A549 (cell line): ENCODE measurements around the gene ARID5B. TPM values are rescaled to one million over a fixed set of nuclear protein-coding genes. Genes with fewer than 3 reads are reported as not detected.

Source experiments
- ATAC-seq, 2 experiments: fragments of 200-7000 bp in 1 of 2; fragments of >200 bp in 1 of 2; cut with Nextera tagmentation in 1 of 2; cut with Tn5 transposase in 1 of 2; 3 replicates each; pipeline versions ENCODE4 v1.8.0 to v1.9.1; 2018 to 2020; ENCODE audit warnings: mild to moderate bottlenecking in 1 of 2, moderate library complexity in 1 of 2
- CTCF ChIA-PET: fragments of 300-600 bp; sonication (Branson Sonifier 250); formaldehyde crosslinking; extraction: SDS; loops from one replicate; lab custom pipeline; 2021; ENCODE audit warnings: antibody characterized with exemption, inconsistent platforms; lab: Yijun Ruan, JAX
- POLR2A ChIA-PET: fragments of 350-600 bp; formaldehyde crosslinking; extraction: SDS; loops from one replicate; lab custom pipeline; 2021; ENCODE audit warnings: antibody characterized with exemption, inconsistent platforms; lab: Yijun Ruan, JAX
- DNase-seq, 2 experiments: peaks; one replicate each; pipeline versions ENCODE4 v3.0.0 to v3.0.0-alpha.2; 2011 to 2016; ENCODE audit warnings: low read depth in 1 of 2, low spot score in 1 of 2
- FAIRE-seq: peaks from 2 replicates; lab custom pipeline; 2011; peaks lifted over from hg19 to GRCh38; lab: Jason Lieb, UNC
- H3K27ac ChIP-seq, 2 experiments: fragments of >200 bp; sonication (Bioruptor Twin); formaldehyde crosslinking; 3 replicates each; pipeline ENCODE4 v1.5.1; 2016 to 2017
- H3K4me1 ChIP-seq: fragments of >200 bp; sonication (Bioruptor Twin); formaldehyde crosslinking; 3 replicates; pipeline ENCODE4 v1.6.1; 2016
- H3K4me2 ChIP-seq: fragments of >200 bp; sonication (Bioruptor Twin); formaldehyde crosslinking; 3 replicates; pipeline ENCODE4 v1.6.1; 2016
- H3K4me3 ChIP-seq: fragments of >200 bp; sonication (Bioruptor Twin); formaldehyde crosslinking; 3 replicates; pipeline ENCODE4 v1.5.1; 2016
- H3K9me3 ChIP-seq: fragments of >200 bp; sonication (Bioruptor Twin); formaldehyde crosslinking; 3 replicates; pipeline ENCODE4 v1.6.1; 2016
- BCL3 ChIP-seq: fragments of >200 bp; sonication (Bioruptor Twin); formaldehyde crosslinking; IDR thresholded peaks from 3 replicates; pipeline ENCODE4 v1.6.1; 2016
- BHLHE40 ChIP-seq: IDR thresholded peaks from 2 replicates; pipeline ENCODE4 v1.6.1; 2012; ENCODE audit warnings: low read depth, low read length, inconsistent platforms
- CBX8 ChIP-seq: fragments of 200-600 bp; sonication (generic); IDR thresholded peaks from 2 replicates; pipeline ENCODE4 v1.6.1; 2016
- EHF ChIP-seq: fragments of 250-450 bp; sonication (Bioruptor Pico); IDR thresholded peaks from 2 replicates; pipeline ENCODE4 v1.5.0; 2020; ENCODE audit warnings: mild to moderate bottlenecking
- EHMT2 ChIP-seq: fragments of 200-600 bp; sonication (generic); IDR thresholded peaks from 2 replicates; pipeline ENCODE4 v1.6.1; 2016; ENCODE audit warnings: antibody characterized with exemption, low read depth, mild to moderate bottlenecking, moderate library complexity
- ELK1 ChIP-seq: fragments of 150-350 bp; IDR thresholded peaks from 2 replicates; pipeline ENCODE4 v1.6.1; 2014; ENCODE audit warnings: low read depth, mild to moderate bottlenecking, low read length
- FOSL2 ChIP-seq, 2 experiments: fragments of 450-650 bp in 1 of 2; fragments of >200 bp in 1 of 2; sonication (Bioruptor Twin) in 1 of 2; formaldehyde crosslinking; IDR thresholded peaks; 2 replicates each; pipeline versions ENCODE4 v1.5.0 to v1.6.1; 2016 to 2020; ENCODE audit warnings: mild to moderate bottlenecking in 1 of 2, moderate library complexity in 1 of 2
- FOXS1 ChIP-seq: fragments of 250-450 bp; sonication (Bioruptor Pico); IDR thresholded peaks from 2 replicates; pipeline ENCODE4 v1.5.0; 2020; ENCODE audit warnings: mild to moderate bottlenecking, moderate library complexity
- HEYL ChIP-seq: fragments of 250-450 bp; sonication (Bioruptor Pico); IDR thresholded peaks from 2 replicates; pipeline ENCODE4 v1.8.0; 2021; ENCODE audit warnings: mild to moderate bottlenecking, moderate library complexity
- HOXA7 ChIP-seq: fragments of 250-450 bp; sonication (Bioruptor Pico); IDR thresholded peaks from 2 replicates; pipeline ENCODE4 v1.5.0; 2020; ENCODE audit warnings: mild to moderate bottlenecking, moderate library complexity
- KDM5A ChIP-seq: fragments of 200-600 bp; sonication (generic); IDR thresholded peaks from 2 replicates; pipeline ENCODE4 v1.6.1; 2016; ENCODE audit warnings: antibody characterized with exemption, mild to moderate bottlenecking
- MAX ChIP-seq: IDR thresholded peaks from 2 replicates; pipeline ENCODE4 v1.6.1; 2012
- MAZ ChIP-seq: fragments of 150-350 bp; IDR thresholded peaks from 2 replicates; pipeline ENCODE4 v1.6.1; 2014; ENCODE audit warnings: antibody characterized with exemption, low read depth, low read length, borderline replicate concordance
- MYC ChIP-seq: IDR thresholded peaks from 2 replicates; pipeline ENCODE4 v1.6.1; 2012; ENCODE audit warnings: mild to moderate bottlenecking, inconsistent platforms, low read length, improper control_type of control experiment, borderline replicate concordance
- NPAS2 ChIP-seq: fragments of 250-450 bp; sonication (Bioruptor Pico); IDR thresholded peaks from 2 replicates; pipeline ENCODE4 v1.8.0; 2022; ENCODE audit warnings: mild to moderate bottlenecking, moderate library complexity, borderline replicate concordance
- POLR2A ChIP-seq: IDR thresholded peaks from 2 replicates; pipeline ENCODE4 v1.6.1; 2012; ENCODE audit warnings: mild to moderate bottlenecking, low read length
- RARB ChIP-seq: fragments of 250-450 bp; sonication (Bioruptor Pico); IDR thresholded peaks from 2 replicates; pipeline ENCODE4 v1.8.0; 2021; ENCODE audit warnings: mild to moderate bottlenecking, moderate library complexity
- RFX5 ChIP-seq: fragments of 450-650 bp; IDR thresholded peaks from 2 replicates; pipeline ENCODE4 v1.7.1; 2014; ENCODE audit warnings: antibody characterized with exemption, mild to moderate bottlenecking, moderate library complexity
- RNF2 ChIP-seq: fragments of 200-600 bp; sonication (generic); IDR thresholded peaks from 2 replicates; pipeline ENCODE4 v1.6.1; 2016; ENCODE audit warnings: low read depth, mild to moderate bottlenecking, antibody characterized with exemption, moderate library complexity, borderline replicate concordance
- SREBF2 ChIP-seq: fragments of 450-650 bp; IDR thresholded peaks from 2 replicates; pipeline ENCODE4 v1.6.1; 2014; ENCODE audit warnings: mild to moderate bottlenecking, moderate library complexity
- ZFP36 ChIP-seq: fragments of 450-650 bp; IDR thresholded peaks from 2 replicates; pipeline ENCODE4 v1.6.1; 2014; ENCODE audit warnings: borderline replicate concordance; ENCODE audit not compliant: partially characterized antibody
- ZNF302 ChIP-seq: fragments of 250-450 bp; sonication (Bioruptor Pico); IDR thresholded peaks from 2 replicates; pipeline ENCODE4 v1.9.0; 2021; ENCODE audit warnings: inconsistent platforms, mild to moderate bottlenecking, moderate library complexity
- ZSCAN20 ChIP-seq: fragments of 250-450 bp; sonication (Bioruptor Pico); IDR thresholded peaks from 2 replicates; pipeline ENCODE4 v1.8.0; 2022; ENCODE audit warnings: mild to moderate bottlenecking, moderate library complexity
- WGBS: methylation state at CpG from one replicate; pipeline ENCODE4 v1.1.6; 2017; ENCODE audit errors: missing lambda C conversion rate; 5-methylcytosine and 5-hydroxymethylcytosine counted together
- polyA plus RNA-seq, 4 experiments: library from polyadenylated mRNA; depleted of rRNA in 3 of 4; stranded (reverse); fragments of >200 nt; fragmentation: RNase III in 1 of 4; extraction: RNeasy Plus Mini Kit Qiagen cat#74134 plus additional on column Dnase treatment in 1 of 4; gene quantifications; 2 replicates in 3 of 4; 3 replicates in 1 of 4; pipeline ENCODE4 v1.2.3, GENCODE V29; 2011 to 2017
- TF ChIP-seq, protein P1 (sequence below): IDR thresholded peaks from 2 replicates; pipeline ENCODE4 v1.6.1; 2012

Gene ARID5B
- polyA plus RNA-seq, 2 of the 4 experiments (the other 2 are of a cell fraction) = 0.75 to 1.6 TPM

- WGBS = 35% methylated on average over 2 of the region's 2 CpGs
- TF ChIP-seq RARB (no peak), EHF (CRISPR knock-in tag) (no peak), BHLHE40 (no peak), FOSL2 (IDR thresholded peaks at IDR 0.05) (no peak), FOSL2 (CRISPR knock-in tag; IDR thresholded peaks at IDR 0.05) (no peak), ZNF302 (CRISPR knock-in tag) (no peak), CBX8 (no peak)
Measured at GRCh38 chr10:62005281-62005680, 103.8 kb downstream of the ARID5B start.

DNA sequence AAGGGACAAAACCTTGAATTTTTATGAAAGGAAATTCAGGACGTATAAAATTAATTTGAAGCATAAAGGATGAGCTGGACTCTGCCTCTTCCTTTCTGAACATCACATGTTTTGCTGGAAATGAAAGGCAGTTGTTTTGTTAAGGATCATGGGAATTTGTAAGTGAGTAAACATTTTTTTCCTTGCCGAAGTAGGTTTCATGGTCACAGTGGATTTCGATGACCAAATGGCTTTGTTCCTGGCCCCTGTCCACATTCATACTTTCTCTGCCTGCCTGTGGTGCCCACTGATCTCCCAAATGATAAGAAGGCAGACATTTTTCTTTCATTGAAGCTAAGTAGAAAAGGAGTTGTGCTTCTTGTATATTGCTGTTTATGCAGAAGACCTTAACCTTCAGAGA is 104.2 kb downstream of the ARID5B start:
- POLR2A ChIA-PET = no interaction called here

More at GRCh38 chr10:62005281-62005680, 103.8 kb downstream of the ARID5B start:
- H3K4me1 ChIP-seq = no peaks in the 10 kb centered on the region
- FAIRE-seq = no peak
- no peak overlapping the region for H3K27ac ChIP-seq
- H3K9me3 ChIP-seq = no peaks in the 10 kb centered on the region
- ChIA-PET POLR2A (no interaction called here), CTCF (interaction anchor here (1.2 kb wide), 1 partner anchor 17 kb away, joined by 3 read pairs; no protein-coding TSS in a partner anchor)
- no peak for DNase-seq
- no peak for ATAC-seq
- H3K4me2 ChIP-seq = no peak overlapping the region
- H3K4me3 ChIP-seq = no peak overlapping the region

DNA sequence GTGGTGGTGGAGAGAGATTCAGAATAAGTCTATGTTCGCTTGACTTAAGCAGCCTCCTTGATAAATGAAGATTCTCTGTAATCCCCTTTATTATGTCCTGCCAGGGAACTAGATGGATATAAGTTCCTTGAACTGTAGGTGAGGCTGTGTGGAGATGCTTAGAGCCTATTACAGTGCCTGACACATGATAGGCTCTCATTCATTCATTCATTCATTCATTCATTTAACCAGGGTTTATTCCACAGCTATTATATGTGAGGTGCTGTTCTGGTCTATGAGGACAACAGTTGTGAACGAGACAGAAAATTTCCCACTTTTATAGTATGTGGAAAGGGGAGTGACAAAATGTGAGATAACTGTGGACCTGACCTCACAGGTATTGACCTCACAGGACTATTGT is 105.6 kb downstream of the ARID5B start:
- POLR2A ChIA-PET = interaction anchor here (0.6 kb wide), 1 partner anchor 22 kb away, joined by 3 read pairs; no protein-coding TSS in a partner anchor
- ATAC-seq = no peak
- no peak for TF ChIP-seq ZFP36
- no peak for TF ChIP-seq EHMT2
- TF ChIP-seq FOXS1 (CRISPR knock-in tag) = no peak
- TF ChIP-seq SREBF2 = no peak
- TF ChIP-seq ZSCAN20 (CRISPR knock-in tag) = no peak
- no peak for TF ChIP-seq RFX5
- TF ChIP-seq, all 56 proteins: peak for 0
- Histone ChIP-seq H3K4me1 (no peaks in the 10 kb centered on the region), H3K9me3 (no peaks in the 10 kb centered on the region), H3K27ac (no peak overlapping the region), H3K4me3 (no peak overlapping the region), H3K4me2 (no peak overlapping the region)
- CTCF ChIA-PET = no interaction called here
- DNase-seq (no peak), FAIRE-seq (no peak)
- WGBS = 42% methylated on average over 2 of the region's 2 CpGs

More for the DNA sequence above, 104.2 kb downstream of the ARID5B start:
- Histone ChIP-seq H3K4me1 (no peaks in the 10 kb centered on the region), H3K9me3 (no peaks in the 10 kb centered on the region), H3K27ac (no peak overlapping the region)
- WGBS = 46% methylated on average over 3 of the region's 3 CpGs
- CTCF ChIA-PET = interaction anchor here (1.2 kb wide), 1 partner anchor 17 kb away, joined by 3 read pairs; no protein-coding TSS in a partner anchor
- TF ChIP-seq BCL3 (no peak), HOXA7 (no peak), NPAS2 (no peak), MAX (no peak), SREBF2 (no peak), MAZ (no peak), KDM5A (no peak), ELK1 (no peak), POLR2A (no peak), HEYL (CRISPR knock-in tag) (no peak), BHLHE40 (no peak), MYC (no peak), ZSCAN20 (CRISPR knock-in tag) (no peak), RNF2 (no peak)
- TF ChIP-seq, protein P1, sequence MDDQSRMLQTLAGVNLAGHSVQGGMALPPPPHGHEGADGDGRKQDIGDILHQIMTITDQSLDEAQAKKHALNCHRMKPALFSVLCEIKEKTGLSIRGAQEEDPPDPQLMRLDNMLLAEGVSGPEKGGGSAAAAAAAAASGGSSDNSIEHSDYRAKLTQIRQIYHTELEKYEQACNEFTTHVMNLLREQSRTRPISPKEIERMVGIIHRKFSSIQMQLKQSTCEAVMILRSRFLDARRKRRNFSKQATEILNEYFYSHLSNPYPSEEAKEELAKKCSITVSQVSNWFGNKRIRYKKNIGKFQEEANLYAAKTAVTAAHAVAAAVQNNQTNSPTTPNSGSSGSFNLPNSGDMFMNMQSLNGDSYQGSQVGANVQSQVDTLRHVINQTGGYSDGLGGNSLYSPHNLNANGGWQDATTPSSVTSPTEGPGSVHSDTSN = no peak
- TF ChIP-seq, all 56 proteins: peak for 0
- FAIRE-seq (no peak), ATAC-seq (no peak), DNase-seq (no peak)
- no peak overlapping the region for H3K4me2 ChIP-seq
- no peak overlapping the region for H3K4me3 ChIP-seq
